OCI-LY7 (cell line): ENCODE measurements around the gene MS4A18. TPM values are rescaled to one million over a fixed set of nuclear protein-coding genes. Genes with fewer than 3 reads are reported as not detected.

Experiments used
- BruUV-seq: library from RNA; stranded (reverse); fragments of 400-500 nt; replicated peaks from 2 replicates; lab custom pipeline; 2021; lab: Mats Ljungman, UMichigan
- CTCF ChIA-PET: fragments of 300-600 bp; sonication (Branson Sonifier 250); formaldehyde crosslinking; loops from one replicate; lab custom pipeline; 2022; ENCODE audit warnings: antibody characterized with exemption; ENCODE audit not compliant: unreplicated experiment; lab: Charles Lee
- POLR2A ChIA-PET: fragments of 300-600 bp; sonication (Branson Sonifier 250); formaldehyde crosslinking; loops from one replicate; lab custom pipeline; 2022; ENCODE audit warnings: antibody characterized with exemption; lab: Charles Lee
- DNase-seq: peaks from one replicate; pipeline ENCODE4 v3.0.0-alpha.2; 2015; ENCODE audit warnings: low spot score
- H2AFZ ChIP-seq: fragments of 200-600 bp; sonication (generic), shearing (Covaris generic); 2 replicates; pipeline ENCODE4 v1.6.1; 2014; ENCODE audit warnings: mild to moderate bottlenecking, antibody characterized with exemption, low read length, moderate library complexity
- H3K27ac ChIP-seq: fragments of 200-600 bp; sonication (generic); 2 replicates; pipeline ENCODE4 v1.5.1; 2014; ENCODE audit warnings: mixed run types, low read depth, mild to moderate bottlenecking, moderate library complexity, low read length, inconsistent platforms; ENCODE audit not compliant: poor library complexity, severe bottlenecking
- H3K36me3 ChIP-seq: fragments of 200-600 bp; sonication (generic); 2 replicates; pipeline ENCODE4 v1.6.1; 2014; ENCODE audit warnings: mild to moderate bottlenecking, antibody characterized with exemption, low read length, moderate library complexity, mixed read lengths; ENCODE audit not compliant: insufficient read depth
- H3K4me1 ChIP-seq: fragments of 200-600 bp; sonication (generic); 2 replicates; pipeline ENCODE4 v1.5.1; 2014; ENCODE audit warnings: mild to moderate bottlenecking, low read length; ENCODE audit not compliant: insufficient read depth, poor library complexity, severe bottlenecking
- H3K4me2 ChIP-seq: fragments of 200-600 bp; sonication (generic); 2 replicates; pipeline ENCODE4 v1.6.1; 2014; ENCODE audit warnings: mild to moderate bottlenecking, low read length
- H3K4me3 ChIP-seq: fragments of 200-600 bp; sonication (generic); 2 replicates; pipeline ENCODE4 v1.5.1; 2014; ENCODE audit warnings: mild to moderate bottlenecking, low read depth, low read length; ENCODE audit not compliant: poor library complexity, severe bottlenecking
- H3K79me2 ChIP-seq: fragments of 200-600 bp; sonication (generic); 2 replicates; pipeline ENCODE4 v1.6.1; 2016; ENCODE audit warnings: low read depth, mild to moderate bottlenecking, low read length, moderate library complexity, mixed read lengths; ENCODE audit not compliant: insufficient read depth
- H3K9me2 ChIP-seq: fragments of 200-600 bp; sonication (generic); 2 replicates; pipeline ENCODE4 v1.6.1; 2016; ENCODE audit warnings: mild to moderate bottlenecking, low read length, mixed read lengths; ENCODE audit not compliant: insufficient read depth
- H3K9me3 ChIP-seq: fragments of 200-600 bp; sonication (generic); 2 replicates; pipeline ENCODE4 v1.6.1; 2014; ENCODE audit warnings: mild to moderate bottlenecking, mixed run types, low read length, mixed read lengths
- H4K20me1 ChIP-seq: fragments of 200-600 bp; sonication (generic); 2 replicates; pipeline ENCODE4 v1.6.1; 2014; ENCODE audit warnings: mild to moderate bottlenecking, antibody characterized with exemption, low read length, moderate library complexity, mixed read lengths; ENCODE audit not compliant: insufficient read depth
- CTCF ChIP-seq: fragments of 200-600 bp; sonication (generic); conservative IDR thresholded peaks from 2 replicates; pipeline ENCODE4 v1.5.1; 2014; ENCODE audit warnings: mild to moderate bottlenecking, antibody characterized with exemption, low read length, moderate library complexity, mixed read lengths
- EZH2phosphoT487 ChIP-seq: fragments of 200-600 bp; sonication (generic); IDR thresholded peaks from 2 replicates; pipeline ENCODE4 v1.6.1; 2018; ENCODE audit warnings: low read depth, borderline replicate concordance, mild to moderate bottlenecking, mixed run types, antibody characterized with exemption, low read length, moderate library complexity, mixed read lengths
- intact Hi-C: fragments of 100-400 bp; cut with micrococcal nuclease; formaldehyde crosslinking; loops from one replicate; pipeline ENCODE4 v1.10.0; 2022; ENCODE audit not compliant: unreplicated experiment
- total RNA-seq, 2 experiments: library from RNA; depleted of rRNA in 1 of 2; stranded (reverse); fragments of >200 nt in 1 of 2; shearing (Covaris generic) in 1 of 2; gene quantifications; 2 replicates each; pipeline ENCODE4 v1.2.3, GENCODE V29; 2014 to 2022

The MS4A18 gene
- total RNA-seq, 2 experiments from 2014 or later = not detected

- CTCF ChIA-PET = no interaction called here
- TF ChIP-seq EZH2phosphoT487 (no peak), CTCF (no peak)
- no peak overlapping the region for H2AFZ ChIP-seq
- no peak overlapping the region for H3K27ac ChIP-seq
- intact Hi-C loops = no loop called here
- H3K4me1 ChIP-seq = no peaks in the 10 kb centered on the region
- BruUV-seq = no TSS peak
- POLR2A ChIA-PET = interaction anchor here (0.6 kb wide), 1 partner anchor 247 kb away, joined by 4 read pairs; no protein-coding TSS in a partner anchor
- no peaks in the 10 kb centered on the region for H3K9me2 ChIP-seq
- no peak overlapping the region for H3K4me3 ChIP-seq
- H3K36me3 ChIP-seq = no peaks in the 10 kb centered on the region
- no peaks in the 10 kb centered on the region for H3K9me3 ChIP-seq
- no peaks in the 10 kb centered on the region for H4K20me1 ChIP-seq
- DNase-seq = no peak
- no peak overlapping the region for H3K4me2 ChIP-seq
- no peaks in the 10 kb centered on the region for H3K79me2 ChIP-seq
These were observed 42.0 kb downstream of the MS4A18 start for GRCh38 chr11:60766547-60766946.

- H3K79me2 ChIP-seq = no peaks in the 10 kb centered on the region
- no peaks in the 10 kb centered on the region for H4K20me1 ChIP-seq
- no peak overlapping the region for H2AFZ ChIP-seq
- CTCF ChIA-PET = no interaction called here
- H3K9me2 ChIP-seq = no peaks in the 10 kb centered on the region
- intact Hi-C loops = no loop called here
- no peak overlapping the region for H3K4me2 ChIP-seq
- H3K4me1 ChIP-seq = no peaks in the 10 kb centered on the region
- no peaks in the 10 kb centered on the region for H3K9me3 ChIP-seq
- H3K27ac ChIP-seq = no peak overlapping the region
- no peak overlapping the region for H3K4me3 ChIP-seq
- no TSS peak for BruUV-seq
- no peaks in the 10 kb centered on the region for H3K36me3 ChIP-seq
- POLR2A ChIA-PET = interaction anchor here (0.6 kb wide), 1 partner anchor 248 kb away, joined by 4 read pairs; no protein-coding TSS in a partner anchor
- DNase-seq = no peak
- no peak for TF ChIP-seq CTCF
These were observed 42.9 kb downstream of the MS4A18 start for GRCh38 chr11:60767388-60767811.

- Histone ChIP-seq H3K36me3 (no peaks in the 10 kb centered on the region), H3K4me1 (no peaks in the 10 kb centered on the region), H2AFZ (no peak overlapping the region), H4K20me1 (no peaks in the 10 kb centered on the region), H3K4me2 (no peak overlapping the region), H3K27ac (no peak overlapping the region), H3K4me3 (no peak overlapping the region), H3K9me3 (no peaks in the 10 kb centered on the region), H3K79me2 (no peaks in the 10 kb centered on the region), H3K9me2 (no peaks in the 10 kb centered on the region)
- no TSS peak for BruUV-seq
- DNase-seq = no peak
- CTCF ChIA-PET = no interaction called here
- intact Hi-C loops = no loop called here
- POLR2A ChIA-PET = no interaction called here
- TF ChIP-seq CTCF (no peak), EZH2phosphoT487 (no peak)
These were observed 43.7 kb downstream of the MS4A18 start for GRCh38 chr11:60768202-60768601.
